Measurements from ENCODE around the gene CRYL1.

CRYL1 gene

GRCh38 chr13:20354722-20355121, 170.9 kb downstream of the CRYL1 start:
- in situ Hi-C loops (cut with MboI; ENCODE audit: low sequenced_read_pairs): loop anchor here (25.0 kb wide), 1 partner anchor 167 kb away; the partner anchor contains the start of gene GJB2

GRCh38 chr13:20353973-20354372, 171.7 kb downstream of the CRYL1 start:
- in situ Hi-C loops (cut with MboI; ENCODE audit: low sequenced_read_pairs): loop anchor here (25.0 kb wide), 1 partner anchor 167 kb away; the partner anchor contains the start of gene GJB2

All from HL-60/S4 treated with phorbol 12-myristate 13-acetate at 8.2 ng/mL for 4 days and 3 days (cell line).